Measurements from ENCODE around the gene NDUFAF7. TPM values are rescaled to one million over a fixed set of nuclear protein-coding genes. Genes with fewer than 3 reads are reported as not detected.
A peak's percentile ranks its signal among the peaks of the same experiment; 100 is the strongest.
"Not testable (repeated sequence)": the region's sequence is repeated elsewhere in the genome, so short reads cannot be mapped to it uniquely, and the experiment has no call there.

The NDUFAF7 gene
- total RNA-seq, 1 experiment from 2014 or later = 23.9 TPM

DNA sequence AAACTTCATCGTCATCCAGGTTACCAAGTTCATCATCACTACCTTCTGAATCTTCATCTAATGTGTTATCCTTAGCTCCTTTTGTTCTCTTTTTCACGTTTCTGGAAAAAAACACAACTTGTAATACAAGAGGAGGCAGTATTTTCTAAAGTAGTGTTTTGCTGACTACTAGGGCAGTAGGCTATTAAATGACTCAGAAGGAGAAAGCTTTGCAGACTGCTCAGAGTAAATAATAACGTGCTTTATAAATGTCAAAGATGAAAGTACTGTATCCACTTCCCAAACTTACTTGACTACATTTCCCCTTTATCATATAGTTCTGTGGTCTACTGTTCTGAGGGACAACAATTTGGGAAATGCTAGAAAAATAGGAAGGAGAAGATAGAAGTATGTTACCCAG, 19.5 kb upstream of the NDUFAF7 start:
- DNase-seq (ENCODE audit: low read depth) = no peak

DNA sequence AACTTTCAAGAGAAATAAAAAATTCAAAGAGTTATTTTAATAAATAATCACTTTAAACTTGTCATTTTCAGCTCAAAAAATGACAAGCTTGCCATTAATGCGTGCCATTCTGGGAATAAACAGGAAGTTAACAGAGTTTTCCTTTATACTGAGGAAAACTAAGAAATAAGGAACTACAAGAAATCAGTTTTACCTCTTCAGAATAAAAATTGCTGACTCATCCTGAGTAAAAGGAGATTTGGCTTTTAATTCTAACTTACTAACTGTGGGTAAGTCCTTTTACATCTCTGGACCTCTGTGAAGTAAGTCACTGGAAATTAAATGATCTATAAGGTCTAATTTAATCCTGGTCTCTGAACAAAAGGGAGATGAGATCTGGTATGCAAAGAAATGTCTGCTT, 16.2 kb upstream of the NDUFAF7 start:
- DNase-seq (ENCODE audit: low read depth) = no peak

DNA sequence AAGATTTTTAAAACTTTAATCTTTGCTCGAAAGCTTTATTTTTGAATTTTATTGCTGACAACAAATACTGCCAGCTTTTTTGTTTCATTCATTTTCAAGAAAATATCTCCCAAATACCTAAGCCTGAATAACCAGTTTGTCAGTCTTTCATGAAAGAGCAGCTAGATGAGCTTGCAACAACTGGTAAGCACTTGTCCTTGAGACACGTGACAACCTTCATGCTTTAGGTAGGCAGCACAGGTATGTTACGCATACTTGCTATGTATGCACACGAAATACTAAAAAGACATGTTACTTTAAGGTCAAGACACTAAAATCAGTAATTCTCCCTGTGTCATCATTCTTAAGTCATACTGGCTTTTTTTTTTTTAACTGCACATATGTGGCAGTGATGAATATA, 12.4 kb upstream of the NDUFAF7 start:
- DNase-seq (ENCODE audit: low read depth) = no peak

DNA sequence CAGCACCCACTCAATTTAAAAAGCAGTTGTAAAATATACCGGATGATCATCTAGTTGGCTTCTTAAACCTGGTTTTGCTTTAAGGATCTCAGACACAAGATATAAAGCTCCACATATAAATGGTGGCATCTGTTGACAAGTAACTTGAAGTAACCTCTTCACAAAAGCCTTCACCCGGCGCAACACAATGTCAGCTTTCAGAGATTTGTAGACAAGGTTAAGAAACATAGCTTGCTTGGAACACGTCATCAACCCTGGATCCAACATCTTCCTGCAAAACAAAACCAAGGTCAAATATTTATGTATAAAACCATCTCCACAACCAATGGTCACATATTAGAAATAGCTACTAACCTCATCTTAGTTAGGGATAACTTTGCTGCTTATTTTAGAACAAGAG, 8.3 kb upstream of the NDUFAF7 start:
- DNase-seq (ENCODE audit: low read depth) = no peak

DNA sequence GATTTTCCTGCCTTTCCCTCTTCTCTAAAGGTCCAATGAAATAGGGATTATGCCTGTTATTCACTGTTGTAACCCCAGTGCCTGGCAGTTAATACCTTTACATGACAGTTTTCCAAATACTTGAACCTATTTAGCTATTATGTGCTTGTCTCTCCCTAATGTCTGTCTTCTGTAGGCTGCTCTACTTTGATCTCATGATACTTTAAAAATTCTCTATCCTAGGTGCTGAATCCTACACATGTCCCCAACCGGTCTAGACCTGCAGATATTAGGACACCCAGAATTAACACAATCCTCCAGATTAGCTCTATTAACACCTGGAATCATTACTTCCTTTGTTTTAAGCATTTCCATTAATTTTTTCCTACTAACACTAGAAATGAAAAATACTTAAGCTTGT, 7.4 kb upstream of the NDUFAF7 start:
- no peak for DNase-seq (ENCODE audit: low read depth)

DNA sequence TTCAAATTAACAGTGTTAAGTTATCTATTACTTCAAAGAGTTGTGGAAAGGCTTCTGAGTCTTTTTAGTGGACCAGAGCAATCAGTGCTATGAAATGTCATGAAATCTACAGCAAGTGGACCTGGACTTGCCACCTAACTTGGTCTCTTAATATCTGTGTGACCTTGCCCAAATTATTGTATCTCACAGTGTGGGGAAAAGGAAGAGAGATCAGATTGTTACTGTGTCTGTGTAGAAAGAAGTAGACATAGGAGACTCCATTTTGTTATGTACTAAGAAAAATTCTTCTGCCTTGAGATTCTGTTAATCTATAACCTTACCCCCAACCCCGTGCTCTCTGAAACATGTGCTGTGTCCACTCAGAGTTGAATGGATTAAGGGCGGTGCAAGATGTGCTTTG, 6.3 kb upstream of the NDUFAF7 start:
- not testable (repeated sequence) for DNase-seq (ENCODE audit: low read depth)

DNA sequence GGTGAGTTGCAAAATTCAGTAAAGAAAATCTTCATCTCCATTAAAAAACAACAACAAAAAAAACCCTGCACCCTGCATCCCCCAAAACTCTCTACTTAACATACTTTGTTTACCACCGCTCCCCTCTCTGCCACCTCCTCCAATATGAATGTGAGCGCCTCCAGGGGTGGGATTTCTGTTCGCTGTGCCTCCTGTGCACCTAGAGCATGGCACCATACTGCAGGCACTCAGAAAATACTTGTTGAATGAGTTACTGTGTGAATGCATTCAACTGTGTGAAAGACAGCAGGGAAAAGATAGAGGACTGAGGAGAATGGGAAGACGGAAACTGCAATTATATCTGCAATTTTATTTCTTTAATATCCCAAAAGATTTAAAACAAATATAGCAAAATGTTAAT, 4.6 kb upstream of the NDUFAF7 start:
- no peak for DNase-seq (ENCODE audit: low read depth)

DNA sequence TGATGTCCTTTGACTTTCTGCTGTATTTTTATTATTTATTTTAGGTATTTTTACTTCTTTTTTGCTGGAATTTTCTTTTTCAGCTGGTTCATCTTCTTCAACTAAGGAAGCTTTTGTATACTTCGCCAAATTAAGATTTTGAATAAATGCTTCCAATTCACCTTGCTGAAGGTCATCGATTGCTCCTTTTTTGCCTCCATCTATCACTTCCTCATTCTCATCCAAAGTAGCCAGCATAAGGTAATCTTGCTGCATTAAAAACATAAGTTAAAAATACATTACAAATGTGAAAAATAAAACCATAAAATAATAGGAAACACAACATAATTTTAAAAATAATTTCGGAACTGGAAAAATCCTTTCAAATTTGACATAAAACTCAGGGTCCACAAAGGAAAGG, 2.7 kb upstream of the NDUFAF7 start:
- DNase-seq (ENCODE audit: low read depth) = no peak

DNA sequence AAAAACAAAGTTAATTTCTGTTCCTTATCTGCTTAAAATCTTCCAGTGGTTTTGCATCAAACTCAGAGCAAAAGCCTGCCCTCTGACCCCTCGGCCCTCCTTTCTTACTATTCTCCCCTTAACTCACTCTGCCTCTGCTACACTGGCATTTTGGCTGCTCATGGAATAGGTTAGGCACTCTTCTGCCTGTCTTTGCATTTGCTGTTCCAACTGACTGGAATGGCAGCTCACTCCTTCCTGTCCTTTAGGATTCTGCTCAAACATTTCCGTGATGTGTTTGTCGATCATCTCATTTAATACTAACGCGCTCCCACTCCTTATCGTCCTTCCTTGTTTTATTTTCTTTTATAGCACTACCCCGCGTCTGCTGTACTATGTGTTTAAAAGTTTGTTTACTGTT, 877 bp upstream of the NDUFAF7 start:
- DNase-seq (ENCODE audit: low read depth) = peak; percentile 9

DNA sequence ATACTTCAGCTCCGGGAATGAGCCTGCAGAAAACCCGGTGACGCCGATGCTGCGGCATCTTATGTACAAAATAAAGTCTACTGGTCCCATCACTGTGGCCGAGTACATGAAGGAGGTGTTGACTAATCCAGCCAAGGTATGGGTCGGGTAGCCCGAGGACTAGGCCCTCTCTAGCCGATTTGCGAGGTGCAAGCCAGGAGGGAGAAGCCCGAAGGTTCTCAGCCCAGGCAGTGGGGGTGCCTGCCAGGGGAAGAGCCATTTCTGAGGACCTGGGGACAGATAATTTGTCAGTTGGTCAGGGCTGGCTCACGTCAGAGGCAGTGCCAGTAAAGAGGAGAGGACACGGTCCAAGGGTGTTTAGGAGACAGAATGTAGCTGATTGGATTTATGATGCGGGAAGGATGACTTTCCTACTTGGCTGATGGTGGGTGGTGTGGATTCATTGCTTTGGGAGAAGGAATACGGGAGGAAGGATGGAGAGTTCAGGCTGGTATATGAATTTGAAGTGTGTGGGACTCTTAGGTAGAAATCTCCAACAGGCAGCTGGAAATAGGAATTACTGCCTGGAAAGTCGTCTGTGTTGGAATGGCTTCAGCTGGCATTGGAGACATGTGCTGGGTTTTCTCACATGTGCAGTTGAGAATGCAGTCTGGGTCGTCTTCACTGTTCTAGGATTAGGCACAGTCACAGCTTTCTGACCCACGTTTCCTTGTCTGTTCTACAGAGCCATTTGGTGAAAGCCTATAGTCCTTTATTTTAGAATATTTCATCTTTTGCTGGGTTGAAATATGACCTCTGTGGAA, 874 bp downstream of the NDUFAF7 start:
- DNase-seq (ENCODE audit: low read depth) = peak; percentile 14

DNA sequence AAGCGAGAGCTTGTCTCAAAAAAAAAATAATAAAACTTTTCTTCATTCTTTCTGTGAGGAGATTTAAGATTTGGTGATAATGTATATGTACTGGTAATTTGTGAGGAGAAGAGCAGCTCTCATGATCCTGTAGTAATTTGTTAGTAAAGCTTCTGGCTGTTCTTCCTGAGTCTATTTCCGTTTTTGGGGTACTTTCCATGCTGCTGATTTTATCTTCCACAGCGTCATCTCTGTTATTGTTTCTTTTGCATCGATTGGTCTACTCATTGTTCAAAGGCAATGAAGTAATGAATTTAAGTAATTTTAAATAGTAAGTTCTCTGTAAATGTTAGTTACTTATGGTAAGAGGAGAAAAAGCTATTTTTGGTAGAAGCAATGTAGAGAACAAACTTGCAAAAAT, 12.0 kb downstream of the NDUFAF7 start:
- DNase-seq (ENCODE audit: low read depth) = no peak

DNA sequence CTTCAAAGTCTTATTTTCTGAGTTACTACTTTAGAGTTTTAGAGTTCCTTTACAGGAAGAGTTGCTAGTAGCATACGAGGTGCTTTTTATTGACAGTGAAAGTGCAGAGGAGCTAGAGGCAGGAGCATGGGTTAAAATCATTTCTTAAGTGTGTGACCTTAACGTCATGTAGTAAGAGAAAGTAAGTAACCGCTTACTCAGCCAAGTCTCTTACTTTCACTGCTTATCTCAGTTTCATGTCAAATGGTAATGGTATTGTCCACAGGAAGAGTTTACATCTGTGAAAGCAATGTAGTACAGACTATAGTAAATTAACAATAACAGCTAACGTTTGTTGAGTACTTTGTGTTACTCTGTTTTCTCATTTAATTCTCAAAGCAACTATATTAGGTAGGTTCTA, 12.6 kb downstream of the NDUFAF7 start:
- DNase-seq (ENCODE audit: low read depth) = no peak

DNA sequence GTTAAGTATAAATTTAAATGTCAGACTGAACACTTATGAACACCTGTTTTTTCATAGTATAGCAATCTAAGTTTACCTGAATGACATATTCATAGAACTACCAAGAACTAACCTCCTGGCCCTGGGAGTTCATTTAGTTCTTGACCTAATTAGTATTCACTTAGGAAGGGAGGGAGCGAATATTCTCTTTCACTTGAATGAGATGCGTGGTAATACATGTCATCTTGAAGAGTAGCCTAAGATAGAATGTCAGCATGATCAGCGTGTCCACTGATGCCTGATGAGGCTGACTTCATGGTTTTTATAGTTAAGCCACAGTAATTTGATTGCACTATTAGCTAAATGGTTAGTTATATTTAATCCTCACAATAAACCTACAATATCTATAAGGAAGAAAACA, 13.3 kb downstream of the NDUFAF7 start:
- no peak for DNase-seq (ENCODE audit: low read depth)

DNA sequence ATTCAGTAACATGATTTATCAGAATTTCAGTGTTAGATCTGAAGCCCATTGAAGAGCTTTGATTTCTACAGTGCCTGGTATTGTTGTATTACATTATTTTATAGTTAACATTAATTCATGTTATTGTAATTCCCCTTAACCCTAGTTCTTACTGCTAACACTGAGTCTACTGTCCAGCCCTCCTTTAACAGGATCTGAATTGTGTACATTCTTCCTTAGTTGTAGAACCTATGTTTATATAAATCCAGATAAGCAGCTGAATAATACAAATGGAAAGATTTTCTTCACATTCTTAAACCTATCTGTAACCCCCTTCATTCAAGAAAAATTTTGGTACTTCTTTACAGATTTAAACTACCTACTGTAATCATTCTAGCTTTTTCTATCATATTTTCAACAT, 14.7 kb downstream of the NDUFAF7 start:
- no peak for DNase-seq (ENCODE audit: low read depth)

DNA sequence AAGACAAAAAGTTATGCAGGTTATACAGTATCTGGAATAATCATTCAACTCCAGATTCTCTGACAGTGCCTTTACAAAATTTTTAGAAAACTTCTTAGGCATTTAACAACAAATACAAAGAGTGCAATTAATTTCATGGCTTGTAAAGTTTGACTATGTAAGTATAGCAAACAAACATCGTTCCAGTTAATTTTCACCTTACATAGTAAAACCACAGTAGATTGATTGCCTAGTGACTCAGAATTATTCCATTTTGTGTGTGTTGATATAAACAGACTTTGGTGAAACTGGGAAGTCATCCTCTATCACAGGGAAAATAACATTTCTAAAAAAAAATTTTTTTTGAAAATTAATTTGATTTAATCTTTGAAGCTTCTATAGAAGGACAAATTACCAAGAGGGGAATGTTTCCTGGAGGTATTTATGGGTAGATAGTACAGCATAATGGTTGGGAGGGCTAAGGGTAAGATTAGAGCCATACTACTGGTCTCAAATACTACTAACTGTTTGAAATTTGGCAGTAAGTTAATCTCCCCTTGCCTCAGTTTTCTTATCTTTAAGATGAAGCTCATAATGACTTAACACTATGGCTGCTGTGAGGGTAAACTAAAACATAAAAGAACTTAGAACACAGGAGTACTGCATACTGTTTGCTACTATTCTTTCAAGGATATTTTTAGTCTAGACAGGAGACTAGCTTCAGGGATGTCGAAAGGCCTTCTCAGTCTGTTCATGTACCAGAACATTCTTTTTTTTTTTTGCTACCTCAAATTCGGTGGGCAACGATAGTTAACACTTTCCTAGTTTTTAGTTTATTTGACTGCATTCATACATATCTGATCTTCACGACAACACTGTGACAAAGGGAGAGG, 19.6 kb downstream of the NDUFAF7 start:
- DNase-seq (ENCODE audit: low read depth) = no peak

DNA sequence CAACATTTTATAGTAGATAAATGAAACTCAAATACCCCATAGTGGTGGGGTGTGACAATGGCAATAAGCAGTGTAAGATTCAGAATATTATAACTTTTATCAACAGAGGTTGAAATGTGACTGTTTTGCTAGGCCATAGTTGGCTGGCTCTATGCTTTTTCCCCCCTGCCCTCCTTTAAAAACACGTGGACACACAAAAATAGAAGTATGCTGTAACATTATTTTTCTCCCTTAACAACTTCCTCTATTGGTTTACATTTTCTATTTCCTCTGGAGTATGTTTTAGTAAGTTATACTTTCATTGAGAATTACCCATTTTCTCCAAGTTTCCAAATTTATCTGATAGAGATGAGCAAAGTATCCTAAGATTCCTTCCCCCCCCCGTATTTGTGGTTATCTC, 31.1 kb downstream of the NDUFAF7 start:
- DNase-seq (ENCODE audit: low read depth) = no peak

DNA sequence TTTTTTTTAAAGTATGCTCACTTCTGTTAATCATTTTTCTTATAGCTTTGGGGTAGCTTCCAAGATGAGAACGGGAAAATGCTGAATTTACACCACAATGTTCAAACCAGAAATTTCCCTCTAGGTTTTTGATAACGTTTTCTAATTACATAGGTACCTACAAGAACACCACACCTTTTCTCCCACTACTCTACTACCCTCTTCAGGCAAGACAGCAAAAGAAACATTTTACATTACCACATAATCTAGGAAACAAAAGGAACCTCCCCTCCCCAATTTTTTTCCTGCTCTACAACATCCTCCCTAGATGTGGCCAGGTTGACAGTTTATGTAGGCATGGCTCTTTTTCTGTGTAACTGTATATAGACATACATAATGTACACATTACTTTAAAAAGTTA, 32.4 kb downstream of the NDUFAF7 start:
- DNase-seq (ENCODE audit: low read depth) = no peak

DNA sequence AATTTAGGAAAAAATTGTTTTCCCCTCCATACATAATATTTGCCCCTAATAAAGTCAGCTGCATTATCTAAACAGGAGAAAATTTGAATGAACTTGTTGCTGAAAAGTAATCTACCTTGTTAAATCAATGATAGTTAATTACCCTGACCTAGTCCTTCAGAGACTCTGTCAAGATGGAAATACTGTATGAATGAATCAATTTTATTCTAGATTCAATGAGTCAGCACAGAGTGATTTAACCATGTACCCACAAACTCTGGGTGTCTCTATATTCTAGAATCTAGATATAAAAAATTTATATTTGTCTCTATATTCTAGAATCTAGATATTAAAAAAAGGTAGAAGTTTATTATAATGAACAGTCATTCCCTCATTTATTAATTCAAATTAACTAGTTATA, 36.2 kb downstream of the NDUFAF7 start:
- no peak for DNase-seq (ENCODE audit: low read depth)

DNA sequence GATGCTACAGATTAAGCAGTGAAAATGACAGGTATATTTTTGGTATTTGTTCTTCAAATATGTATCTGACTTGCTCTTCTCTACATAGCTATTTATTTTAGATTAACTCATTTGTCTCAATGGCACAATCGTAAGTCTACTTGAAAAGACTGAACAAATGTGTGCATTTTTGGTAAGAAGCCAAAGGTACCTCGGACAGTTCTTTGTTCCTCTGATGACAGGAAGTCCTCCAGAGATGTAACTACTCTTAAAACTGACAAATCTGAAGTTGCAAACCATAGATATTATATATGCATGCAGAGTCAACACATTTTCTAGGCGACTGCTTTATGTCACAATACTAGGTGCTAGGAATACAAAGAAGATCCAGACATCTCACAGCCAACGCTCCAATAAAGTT, 36.7 kb downstream of the NDUFAF7 start:
- DNase-seq (ENCODE audit: low read depth) = no peak

DNA sequence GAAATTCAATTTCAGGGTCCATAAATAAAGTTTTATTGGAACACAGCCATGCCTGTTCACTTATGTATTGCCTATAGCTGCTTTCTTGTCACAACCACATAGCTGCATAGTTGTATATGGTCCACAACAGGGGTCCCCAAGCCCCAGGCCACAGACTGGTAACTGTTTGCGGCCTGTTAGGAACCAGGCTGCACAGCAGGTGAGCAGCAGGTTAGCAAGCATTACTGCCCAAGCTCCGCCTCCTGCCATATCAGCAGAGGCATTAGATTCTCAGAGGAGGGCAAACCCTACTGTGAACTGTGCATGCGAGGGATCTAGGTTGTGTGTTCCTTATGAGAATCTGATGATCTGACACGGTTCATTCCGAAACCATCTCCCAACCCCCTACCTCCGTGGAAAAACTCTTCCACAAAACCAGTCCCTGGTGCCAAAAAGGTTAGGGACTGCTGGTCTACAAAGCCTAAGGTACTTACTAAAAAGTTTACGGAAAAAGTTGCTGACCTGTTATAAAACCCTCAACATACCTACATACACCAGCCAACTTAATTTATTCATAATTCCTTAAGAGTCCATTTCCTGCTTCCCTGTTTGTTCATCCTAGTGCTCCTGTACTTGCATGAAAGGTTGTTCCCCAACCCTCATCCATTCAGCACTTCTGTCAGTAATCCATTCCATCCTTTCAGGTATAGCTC, 40.1 kb downstream of the NDUFAF7 start:
- no peak for DNase-seq (ENCODE audit: low read depth)

DNA sequence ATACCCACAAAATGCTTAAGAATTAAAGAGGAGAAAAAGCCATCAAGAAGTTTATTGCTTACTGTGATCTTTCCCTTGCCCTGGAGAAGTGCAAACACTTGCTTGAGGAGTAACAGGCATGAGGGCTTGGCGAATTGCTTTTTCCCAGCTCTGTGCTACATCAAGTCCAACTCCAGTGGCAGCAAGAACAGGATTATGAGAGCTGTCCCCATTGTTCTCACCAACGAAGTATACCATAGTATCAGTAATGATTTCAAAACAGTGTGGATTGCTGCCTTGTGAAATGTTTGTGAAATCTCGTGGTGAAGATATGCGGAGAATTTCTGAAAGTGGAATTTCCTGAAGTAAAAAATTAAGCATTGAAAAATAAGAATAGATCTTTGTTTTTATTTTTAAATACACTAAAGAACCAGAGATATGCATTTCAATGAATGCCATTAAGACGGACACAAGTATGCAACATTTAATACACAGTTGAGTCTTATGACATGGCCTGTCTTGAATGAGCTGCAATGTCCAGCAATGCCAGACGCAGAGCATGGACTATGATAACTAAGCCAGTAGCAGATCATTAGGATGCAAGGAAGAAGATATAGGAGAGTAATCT, 43.0 kb downstream of the NDUFAF7 start:
- DNase-seq (ENCODE audit: low read depth) = no peak

DNA sequence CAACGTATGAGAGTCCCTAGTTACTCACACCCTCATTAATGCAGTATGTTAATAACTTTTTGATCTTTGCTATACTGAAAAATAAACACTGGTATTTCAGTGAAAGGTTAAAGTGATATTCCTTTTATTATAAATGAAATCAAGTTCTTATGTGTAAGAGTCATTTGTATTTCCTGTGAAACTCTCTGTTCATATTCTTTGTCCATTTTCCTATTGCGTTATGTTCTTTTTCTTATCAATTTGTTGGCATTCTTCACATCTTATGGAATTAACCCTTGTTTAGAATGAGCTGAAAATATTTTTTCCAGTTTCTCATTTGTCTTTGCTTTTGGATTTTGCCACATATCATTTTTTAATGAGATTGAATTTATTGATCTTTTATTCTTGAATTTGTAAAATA, 44.8 kb downstream of the NDUFAF7 start:
- no peak for DNase-seq (ENCODE audit: low read depth)

All from RPMI7951 (cell line).